IMR-90 (cell line): Measurements from ENCODE around the gene PGBD4. TPM values are rescaled to one million over a fixed set of nuclear protein-coding genes. Genes with fewer than 3 reads are reported as not detected.

Experiments
- ATAC-seq: fragments of 200-7000 bp; cut with Tn5 transposase; 2 replicates; pipeline ENCODE4 v1.9.1; 2020; ENCODE audit warnings: low read depth, mild to moderate bottlenecking, moderate library complexity
- BruUV-seq: library from RNA; stranded (reverse); fragments of 400-500 nt; replicated peaks from 2 replicates; lab custom pipeline; 2021; lab: Mats Ljungman, UMichigan
- CTCF ChIA-PET: fragments of 300-600 bp; formaldehyde crosslinking; extraction: SDS; loops from one replicate; lab custom pipeline; 2021; ENCODE audit warnings: antibody characterized with exemption; lab: Yijun Ruan, JAX
- POLR2A ChIA-PET: fragments of 300-600 bp; sonication (Branson Sonifier 250); formaldehyde crosslinking; loops from one replicate; lab custom pipeline; 2022; ENCODE audit warnings: antibody characterized with exemption; ENCODE audit not compliant: unreplicated experiment; lab: Charles Lee
- DNase-seq: peaks from one replicate; pipeline ENCODE4 v3.0.0; 2013
- H2AFZ ChIP-seq: replicated peaks from 2 replicates; pipeline ENCODE3; 2013; ENCODE audit warnings: low read length, mild to moderate bottlenecking; ENCODE audit not compliant: poor library complexity
- H2AK5ac ChIP-seq: 2 replicates; pipeline ENCODE4 v1.6.1; 2013; ENCODE audit warnings: low read depth, low read length, inconsistent platforms
- H2AK9ac ChIP-seq: replicated peaks from 2 replicates; pipeline ENCODE3; 2013; ENCODE audit warnings: mild to moderate bottlenecking, low read depth, low read length, moderate library complexity; ENCODE audit not compliant: poor library complexity
- H2BK120ac ChIP-seq: 2 replicates; pipeline ENCODE4 v1.6.1; 2013; ENCODE audit warnings: low read depth, low read length, inconsistent platforms
- H2BK15ac ChIP-seq: 3 replicates; pipeline ENCODE4 v1.6.1; 2013; ENCODE audit warnings: low read depth, low read length, inconsistent platforms
- H2BK20ac ChIP-seq: 2 replicates; pipeline ENCODE4 v1.6.1; 2013; ENCODE audit warnings: low read depth, mild to moderate bottlenecking, inconsistent platforms, low read length, moderate library complexity
- H2BK5ac ChIP-seq: 2 replicates; pipeline ENCODE4 v1.6.1; 2013; ENCODE audit warnings: mild to moderate bottlenecking, low read depth, low read length, inconsistent platforms; ENCODE audit not compliant: poor library complexity, severe bottlenecking
- H3K14ac ChIP-seq: replicated peaks from 2 replicates; pipeline ENCODE4 v1.6.1; 2013; ENCODE audit warnings: low read depth, low read length, inconsistent platforms
- H3K18ac ChIP-seq: 2 replicates; pipeline ENCODE4 v1.6.1; 2013; ENCODE audit warnings: low read depth, low read length, control low read depth
- H3K23ac ChIP-seq: 2 replicates; pipeline ENCODE4 v1.6.1; 2013; ENCODE audit warnings: low read depth, low read length, inconsistent platforms
- H3K27ac ChIP-seq: 2 replicates; pipeline ENCODE4 v1.5.1; 2013; ENCODE audit warnings: mild to moderate bottlenecking, control low read depth, low read length; ENCODE audit not compliant: insufficient read depth
- H3K27me3 ChIP-seq: 2 replicates; pipeline ENCODE4 v1.6.1; 2013; ENCODE audit warnings: low read length; ENCODE audit not compliant: control insufficient read depth, insufficient read depth
- H3K36me3 ChIP-seq: 2 replicates; pipeline ENCODE4 v1.6.1; 2013; ENCODE audit warnings: low read length, mixed read lengths; ENCODE audit not compliant: control insufficient read depth, insufficient read depth
- H3K4ac ChIP-seq: 2 replicates; pipeline ENCODE4 v1.6.1; 2013; ENCODE audit warnings: low read depth, low read length, inconsistent platforms
- H3K4me1 ChIP-seq: 2 replicates; pipeline ENCODE4 v1.6.1; 2013; ENCODE audit warnings: low read length, mixed read lengths; ENCODE audit not compliant: control insufficient read depth, insufficient read depth
- H3K4me2 ChIP-seq: 2 replicates; pipeline ENCODE4 v1.6.1; 2013; ENCODE audit warnings: low read depth, mild to moderate bottlenecking, control low read depth, low read length, moderate library complexity
- H3K4me3 ChIP-seq: 2 replicates; pipeline ENCODE4 v1.5.1; 2013; ENCODE audit warnings: low read depth, mild to moderate bottlenecking, control low read depth, low read length, moderate library complexity; ENCODE audit not compliant: insufficient read depth
- H3K56ac ChIP-seq: 2 replicates; pipeline ENCODE4 v1.6.1; 2013; ENCODE audit warnings: low read length, inconsistent platforms; ENCODE audit not compliant: insufficient read depth; ENCODE audit errors: extremely low read depth
- H3K79me1 ChIP-seq, 2 experiments: 2 replicates each; pipeline ENCODE4 v1.6.1; 2013; ENCODE audit warnings: low read length in 2 of 2, inconsistent platforms in 1 of 2, low read depth in 1 of 2
- H3K9ac ChIP-seq: 2 replicates; pipeline ENCODE4 v1.6.1; 2013; ENCODE audit warnings: low read depth, low read length, control low read depth
- H3K9me1 ChIP-seq: 2 replicates; pipeline ENCODE4 v1.6.1; 2013; ENCODE audit warnings: low read length, inconsistent platforms; ENCODE audit not compliant: insufficient read depth
- H3K9me3 ChIP-seq: 2 replicates; pipeline ENCODE4 v1.6.1; 2013; ENCODE audit warnings: low read length; ENCODE audit not compliant: control insufficient read depth, insufficient read depth
- H4K20me1 ChIP-seq: 2 replicates; pipeline ENCODE4 v1.6.1; 2013; ENCODE audit warnings: low read length, inconsistent platforms; ENCODE audit not compliant: insufficient read depth
- H4K5ac ChIP-seq: 2 replicates; pipeline ENCODE4 v1.6.1; 2013; ENCODE audit warnings: mild to moderate bottlenecking, low read depth, low read length, control low read depth
- H4K8ac ChIP-seq, 2 experiments: 2 replicates each; pipeline ENCODE4 v1.6.1; 2013; ENCODE audit warnings: low read depth in 2 of 2, low read length in 2 of 2, control low read depth in 1 of 2, inconsistent platforms in 1 of 2
- H4K91ac ChIP-seq: 2 replicates; pipeline ENCODE4 v1.6.1; 2013; ENCODE audit warnings: low read depth, low read length, inconsistent platforms; ENCODE audit not compliant: insufficient read depth
- BHLHE40 ChIP-seq: fragments of 150-350 bp; IDR thresholded peaks from 2 replicates; pipeline ENCODE4 v1.6.1; 2016; ENCODE audit warnings: mild to moderate bottlenecking, low read depth, low read length
- CEBPB ChIP-seq: IDR thresholded peaks from 2 replicates; pipeline ENCODE4 v1.6.1; 2012; ENCODE audit warnings: low read depth, low read length, improper control_type of control experiment
- RFX5 ChIP-seq: IDR thresholded peaks from 2 replicates; pipeline ENCODE4 v1.8.0; 2012; ENCODE audit warnings: low read depth, mild to moderate bottlenecking, low read length, moderate library complexity
- WGBS, 2 experiments: methylation state at CpG; one replicate each; pipeline versions ENCODE4 v1.1.5 to v1.1.7; 2013; ENCODE audit warnings: missing lambda C conversion rate in 2 of 2; ENCODE audit not compliant: insufficient read length in 1 of 2; ENCODE audit errors: extremely low coverage in 2 of 2; 5-methylcytosine and 5-hydroxymethylcytosine counted together
- dilution Hi-C: fragments of 300-500 bp; cut with HindIII; formaldehyde crosslinking; loops from one replicate; pipeline ENCODE4 v1.14.3; 2018; ENCODE audit warnings: low sequenced_read_pairs; ENCODE audit not compliant: unreplicated experiment
- in situ Hi-C: fragments of 300-500 bp; cut with MboI; formaldehyde crosslinking; loops from 3 replicates; pipeline ENCODE4 v1.14.3; 2019; ENCODE audit warnings: low sequenced_read_pairs, inconsistent platforms, mixed read lengths
- intact Hi-C: fragments of 100-400 bp; cut with micrococcal nuclease; formaldehyde crosslinking; loops from 2 replicates; pipeline ENCODE4 v1.10.0; 2022
- polyA plus RNA-seq, 3 experiments: library from polyadenylated mRNA; depleted of rRNA; stranded (reverse); fragments of >200 nt; gene quantifications; 2 replicates each; pipeline ENCODE4 v1.2.3, GENCODE V29; 2012; ENCODE audit warnings: low replicate concordance in 1 of 3
- total RNA-seq: library from RNA; depleted of rRNA; stranded (reverse); fragments of >200 nt; gene quantifications from 2 replicates; pipeline ENCODE4 v1.2.3, GENCODE V29; 2012

PGBD4 gene
- total and polyA plus RNA-seq, 2 of the 4 experiments (the other 2 are of a cell fraction) = 0.89 to 1.3 TPM

- Histone ChIP-seq H4K8ac (no peak overlapping the region), H2AK9ac (no peak overlapping the region), H2AK5ac (no peak overlapping the region), H3K18ac (no peak overlapping the region), H3K4me2 (no peak overlapping the region), H4K91ac (no peak overlapping the region), H4K20me1 (no peaks in the 10 kb centered on the region), H3K56ac (no peak overlapping the region), H3K4me1 (peaks cover 4% of the 10 kb centered on the region; the same call in 1 of the 2 replicates), H3K27ac (no peak overlapping the region), H3K4me3 (no peak overlapping the region), H4K5ac (no peak overlapping the region), H3K9me1 (no peaks in the 10 kb centered on the region), H2BK120ac (no peak overlapping the region), H3K9me3 (no peaks in the 10 kb centered on the region), H3K27me3 (no peaks in the 10 kb centered on the region), H3K14ac (no peak overlapping the region), H3K4ac (no peak overlapping the region), H2AFZ (no peak overlapping the region), H2BK15ac (no peak overlapping the region), H3K23ac (no peak overlapping the region), H2BK5ac (no peak overlapping the region), H3K9ac (no peak overlapping the region), H2BK20ac (no peak overlapping the region), H3K79me1 (peaks cover 17 to 50% of the 10 kb centered on the region in 2 experiments), H3K36me3 (no peaks in the 10 kb centered on the region)
- intact Hi-C loops = loop anchor here (5.0 kb wide), 1 partner anchor 38 kb away; no protein-coding TSS in a partner anchor
- ChIA-PET POLR2A (no interaction called here), CTCF (no interaction called here)
- TF ChIP-seq RFX5 = no peak
- TF ChIP-seq BHLHE40 = no peak
- no peak for TF ChIP-seq CEBPB
- ATAC-seq (no peak), DNase-seq (no peak)
- in situ Hi-C loops = loop anchor here (5.0 to 25.0 kb wide), 3 partner anchors 112 to 487 kb away; partner anchors contain the start of genes GOLGA8B, KATNBL1 and LPCAT4
- dilution Hi-C loops = no loop called here
- WGBS, 2 experiments = no CpG with 5 or more reads among the region's 5 CpGs
- BruUV-seq = no TSS peak
Observed at GRCh38 chr15:34099914-34100313, 2.0 kb upstream of the PGBD4 start.
